Cardiac muscle cell (in vitro differentiated cells and primary cell): ENCODE data around the gene EPB41. TPM values are rescaled to one million over a fixed set of nuclear protein-coding genes. Genes with fewer than 3 reads are reported as not detected.

Experiments
- DNase-seq, 2 donors: peaks; one replicate each; pipeline versions ENCODE4 v3.0.0 to v3.0.0-alpha.2; 2010 to 2017; ENCODE audit warnings: low read depth in 1 of 2, low spot score in 1 of 2
- H3K27ac ChIP-seq: fragments of 200-600 bp; sonication (generic); 2 replicates; pipeline ENCODE4 v1.5.1; 2016
- H3K27me3 ChIP-seq: fragments of 200-600 bp; sonication (generic); 2 replicates; pipeline ENCODE4 v1.6.0; 2016; ENCODE audit warnings: control low read depth
- H3K36me3 ChIP-seq: fragments of 200-600 bp; sonication (generic); 2 replicates; pipeline ENCODE4 v1.5.1; 2016; ENCODE audit warnings: control low read depth
- H3K4me1 ChIP-seq: fragments of 200-600 bp; sonication (generic); 2 replicates; pipeline ENCODE4 v1.8.1; 2017; ENCODE audit warnings: low read depth, mild to moderate bottlenecking, mixed run types
- H3K4me3 ChIP-seq: fragments of 200-600 bp; sonication (generic); 2 replicates; pipeline ENCODE4 v1.5.1; 2016; ENCODE audit warnings: mild to moderate bottlenecking
- H3K9me3 ChIP-seq: fragments of 200-600 bp; sonication (generic); 2 replicates; pipeline ENCODE4 v1.5.1; 2017; ENCODE audit warnings: low read depth, mild to moderate bottlenecking, control low read depth
- CTCF ChIP-seq: IDR thresholded peaks from 2 replicates; pipeline ENCODE4 v1.5.1; 2012; ENCODE audit warnings: low read depth, mild to moderate bottlenecking, low read length
- polyA plus RNA-seq: library from polyadenylated mRNA; unstranded; fragments of >200 nt; fragmentation: Nextera tagmentation; extraction: Ambion mirVana; gene quantifications from 2 replicates; pipeline ENCODE4 v1.2.1, GENCODE V29; 2016
- total RNA-seq: library from RNA; depleted of rRNA; stranded (reverse); fragments of >200 nt; gene quantifications from 2 replicates; pipeline ENCODE4 v1.2.3, GENCODE V29; 2016

Gene EPB41
- total and polyA plus RNA-seq, 2 experiments from 2014 or later = 15.4 to 50.5 TPM

- peaks cover 23% of the 10 kb centered on the region for H3K4me1 ChIP-seq
- H3K9me3 ChIP-seq = no peaks in the 10 kb centered on the region
- peak overlapping the region; percentile 61 for H3K27ac ChIP-seq
- no peak for DNase-seq
- no peak overlapping the region for H3K4me3 ChIP-seq
- H3K36me3 ChIP-seq = no peaks in the 10 kb centered on the region
- H3K27me3 ChIP-seq = no peaks in the 10 kb centered on the region
- TF ChIP-seq CTCF = no peak
These were observed 14.1 kb downstream of the EPB41 start for GRCh38 chr1:28928314-28928941.

DNA sequence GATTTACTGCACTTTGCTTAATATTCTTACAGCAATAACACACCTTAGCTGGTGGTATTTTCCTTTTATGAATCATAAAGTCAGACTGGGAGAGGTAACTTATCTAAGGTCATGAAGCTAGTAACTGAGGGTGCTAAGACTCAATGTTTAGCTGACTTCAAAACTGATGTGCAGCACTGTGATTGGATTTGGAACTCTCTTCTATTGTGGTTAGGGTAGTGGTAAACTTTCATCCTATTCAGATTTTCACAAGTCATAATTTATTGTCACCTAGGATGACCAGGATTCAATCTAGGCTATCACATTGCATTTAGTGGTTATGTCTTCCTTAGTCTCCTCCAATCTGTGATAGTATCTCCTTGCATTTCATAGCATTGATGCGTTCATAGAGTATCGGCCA lies 18.9 kb downstream of the EPB41 start:
- no peaks in the 10 kb centered on the region for H3K9me3 ChIP-seq
- no peak for DNase-seq
- no peaks in the 10 kb centered on the region for H3K27me3 ChIP-seq

GRCh38 chr1:28933918-28934317 lies 19.5 kb downstream of the EPB41 start:
- Histone ChIP-seq H3K4me3 (no peak overlapping the region), H3K9me3 (no peaks in the 10 kb centered on the region), H3K27me3 (no peaks in the 10 kb centered on the region), H3K36me3 (no peaks in the 10 kb centered on the region), H3K4me1 (no peaks in the 10 kb centered on the region), H3K27ac (no peak overlapping the region)
- no peak for DNase-seq
- no peak for TF ChIP-seq CTCF

More for the DNA sequence above, 18.9 kb downstream of the EPB41 start:
- H3K4me3 ChIP-seq = no peak overlapping the region
- TF ChIP-seq CTCF = no peak
- no peaks in the 10 kb centered on the region for H3K36me3 ChIP-seq
- peaks cover 6% of the 10 kb centered on the region for H3K4me1 ChIP-seq
- H3K27ac ChIP-seq = no peak overlapping the region

DNA sequence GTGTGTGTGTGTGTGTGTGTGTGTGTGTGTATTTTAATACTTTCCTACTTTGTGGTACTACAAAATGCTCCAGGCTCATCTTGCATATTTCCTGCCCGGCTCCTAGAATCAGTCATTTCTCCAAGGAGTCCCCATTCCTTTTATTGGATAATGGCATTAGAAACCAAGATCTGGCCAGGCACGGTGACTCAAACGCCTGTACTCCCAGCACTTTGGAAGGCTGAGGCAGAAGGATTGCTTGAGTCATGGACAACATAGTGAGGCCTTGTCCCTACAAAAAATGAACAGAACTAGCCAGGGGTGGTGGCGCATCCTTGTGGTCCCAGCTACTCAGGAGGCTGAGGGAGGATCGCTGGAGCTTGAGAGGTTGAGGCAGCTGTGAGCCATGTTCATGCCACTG lies 20.3 kb downstream of the EPB41 start:
- no peak for DNase-seq
- H3K4me1 ChIP-seq = no peaks in the 10 kb centered on the region
- no peaks in the 10 kb centered on the region for H3K36me3 ChIP-seq
- no peaks in the 10 kb centered on the region for H3K27me3 ChIP-seq
- no peak for TF ChIP-seq CTCF
- no peak overlapping the region for H3K27ac ChIP-seq
- no peaks in the 10 kb centered on the region for H3K9me3 ChIP-seq
- no peak overlapping the region for H3K4me3 ChIP-seq

- Histone ChIP-seq H3K4me3 (no peak overlapping the region), H3K4me1 (no peaks in the 10 kb centered on the region), H3K27ac (no peak overlapping the region), H3K27me3 (no peaks in the 10 kb centered on the region), H3K9me3 (no peaks in the 10 kb centered on the region), H3K36me3 (no peaks in the 10 kb centered on the region)
- DNase-seq = no peak
- TF ChIP-seq CTCF = no peak
These were observed 20.9 kb downstream of the EPB41 start for GRCh38 chr1:28935293-28935692.
